ENCODE data around the gene MCF2L2. TPM values are rescaled to one million over a fixed set of nuclear protein-coding genes. Genes with fewer than 3 reads are reported as not detected.

MCF2L2 gene
- total and polyA plus RNA-seq, 2 donors (not counting 3 experiments of a cell fraction or from before 2014, with no cell fraction given), result 0.15 to 1.1 TPM

- Histone ChIP-seq H3K9me3 (replicated peaks; ENCODE audit: control insufficient read depth, insufficient read depth, low read length) (no peaks in the 10 kb centered on the region), H4K20me1 (replicated peaks; ENCODE audit: control insufficient read depth, extremely low read depth, insufficient read depth, low read length) (no peaks in the 10 kb centered on the region), H3K27ac (ENCODE audit: insufficient read depth, low read depth, low read length) (no peak overlapping the region), H3K27me3 (ENCODE audit: control insufficient read depth in 2 of 2, insufficient read depth in 2 of 2, low read length in 2 of 2) (no peaks in the 10 kb centered on the region), H3K4me2 (ENCODE audit: insufficient read depth, low read length) (no peak overlapping the region), H3K9me1 (replicated peaks; ENCODE audit: control insufficient read depth, extremely low read depth, insufficient read depth, low read length) (no peaks in the 10 kb centered on the region), H3K36me3 (ENCODE audit: control insufficient read depth in 2 of 2, extremely low read depth in 1 of 2, insufficient read depth in 2 of 2, low read length in 2 of 2) (peaks cover 0 to 9% of the 10 kb centered on the region in 2 experiments), H3K4me3 (replicated peaks in 1 of 3; ENCODE audit: insufficient read depth in 1 of 3, low read depth in 1 of 3, low read length in 3 of 3) (no peak overlapping the region), H3K4me1 (ENCODE audit: control insufficient read depth, extremely low read depth, insufficient read depth, low read length) (peaks cover 16% of the 10 kb centered on the region), H3K79me2 (ENCODE audit: control insufficient read depth, insufficient read depth, low read length) (peaks cover 41% of the 10 kb centered on the region), H3K9ac (replicated peaks; ENCODE audit: extremely low read depth, insufficient read depth, low read length) (no peak overlapping the region), H2AFZ (ENCODE audit: low read depth, low read length) (no peak overlapping the region)
- BruUV-seq (replicated peaks), result no TSS peak
- DNase-seq (ENCODE audit: low read depth, low spot score) (no peak), FAIRE-seq (no peak)
- POLR2A ChIA-PET, result no interaction called here
- no peak for TF ChIP-seq GATA2 (IDR thresholded peaks at IDR 0.05; ENCODE audit: insufficient read depth, insufficient read length, low read depth, low read length)
- TF ChIP-seq CTCF (IDR thresholded peaks at IDR 0.05; ENCODE audit: extremely low read depth in 1 of 2, insufficient read depth in 1 of 2, low read depth in 1 of 2, low read length in 2 of 2), result no peak
- TF ChIP-seq, protein P1, sequence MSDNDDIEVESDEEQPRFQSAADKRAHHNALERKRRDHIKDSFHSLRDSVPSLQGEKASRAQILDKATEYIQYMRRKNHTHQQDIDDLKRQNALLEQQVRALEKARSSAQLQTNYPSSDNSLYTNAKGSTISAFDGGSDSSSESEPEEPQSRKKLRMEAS (IDR thresholded peaks at IDR 0.05; ENCODE audit: insufficient read depth, insufficient read length), result no peak
- TF ChIP-seq POLR2AphosphoS5 (IDR thresholded peaks at IDR 0.05; ENCODE audit: insufficient read depth, low read depth, low read length), result no peak
- no peak for TF ChIP-seq FOS (IDR thresholded peaks at IDR 0.05; ENCODE audit: borderline replicate concordance, insufficient read depth, low read length)
- no peak for TF ChIP-seq MYC (IDR thresholded peaks at IDR 0.05; ENCODE audit: low read depth, low read length)
- no peak for TF ChIP-seq JUN (IDR thresholded peaks at IDR 0.05; ENCODE audit: borderline replicate concordance, insufficient read depth, insufficient read length, low read depth)
- no peak for TF ChIP-seq EZH2 (IDR thresholded peaks at IDR 0.05; ENCODE audit: borderline replicate concordance, low read depth, low read length, severe bottlenecking)
- TF ChIP-seq POLR2A (IDR thresholded peaks at IDR 0.05; ENCODE audit: low read depth, low read length), result no peak
- CTCF ChIA-PET, result no interaction called here
- dilution Hi-C loops (cut with MboI; ENCODE audit: extremely low pct_ligation_motif_present, low sequenced_read_pairs) (no loop called here), intact Hi-C loops (cut with micrococcal nuclease) (no loop called here)
Measured at GRCh38 chr3:183267140-183267539, 161.3 kb downstream of the MCF2L2 start.
